Adipocyte (in vitro differentiated cells): ENCODE results near the gene PRRX2.

Experiments
- DNase-seq: peaks from one replicate; pipeline ENCODE4 v3.0.0-alpha.2; 2015; ENCODE audit warnings: low read depth
- H3K27me3 ChIP-seq: replicated peaks from 2 replicates; pipeline ENCODE4 v1.7.0; 2013; ENCODE audit warnings: mild to moderate bottlenecking, low read length, moderate library complexity; ENCODE audit not compliant: control insufficient read depth, insufficient read depth
- H3K36me3 ChIP-seq: 2 replicates; pipeline ENCODE4 v1.7.0; 2013; ENCODE audit warnings: low read length, mild to moderate bottlenecking, moderate library complexity; ENCODE audit not compliant: control insufficient read depth, insufficient read depth, severe bottlenecking
- H3K4me1 ChIP-seq: 2 replicates; pipeline ENCODE4 v1.7.0; 2013; ENCODE audit warnings: mild to moderate bottlenecking, low read length, moderate library complexity; ENCODE audit not compliant: control insufficient read depth, insufficient read depth
- H3K4me3 ChIP-seq: 2 replicates; pipeline ENCODE4 v1.7.0; 2013; ENCODE audit warnings: mild to moderate bottlenecking, low read length, moderate library complexity
- H3K9ac ChIP-seq: 2 replicates; pipeline ENCODE4 v1.7.0; 2013; ENCODE audit warnings: mild to moderate bottlenecking, low read length, moderate library complexity
- H3K9me3 ChIP-seq: 2 replicates; pipeline ENCODE4 v1.7.0; 2013; ENCODE audit warnings: mild to moderate bottlenecking, low read length, moderate library complexity; ENCODE audit not compliant: control insufficient read depth

Gene PRRX2

GRCh38 chr9:129637673-129638439, 27.6 kb upstream of the PRRX2 start:
- Histone ChIP-seq H3K4me3 (no peak overlapping the region), H3K9me3 (no peaks in the 10 kb centered on the region), H3K4me1 (peaks cover 28% of the 10 kb centered on the region), H3K27me3 (no peaks in the 10 kb centered on the region), H3K36me3 (peaks cover 61% of the 10 kb centered on the region), H3K9ac (no peak overlapping the region)
- no peak for DNase-seq

- no peak for DNase-seq
- peaks cover 28% of the 10 kb centered on the region for H3K4me1 ChIP-seq
Measured at GRCh38 chr9:129639034-129639630, 26.3 kb upstream of the PRRX2 start.

GRCh38 chr9:129639756-129640085, 25.7 kb upstream of the PRRX2 start:
- Histone ChIP-seq H3K27me3 (no peaks in the 10 kb centered on the region), H3K36me3 (peaks cover 43% of the 10 kb centered on the region), H3K4me1 (peaks cover 28% of the 10 kb centered on the region), H3K4me3 (no peak overlapping the region), H3K9ac (peak overlapping the region; percentile 60), H3K9me3 (no peaks in the 10 kb centered on the region)
- DNase-seq: no peak

More at GRCh38 chr9:129639034-129639630, 26.3 kb upstream of the PRRX2 start:
- Histone ChIP-seq H3K27me3 (no peaks in the 10 kb centered on the region), H3K9me3 (no peaks in the 10 kb centered on the region), H3K9ac (peak overlapping the region; percentile 60), H3K4me3 (no peak overlapping the region), H3K36me3 (peaks cover 48% of the 10 kb centered on the region)

GRCh38 chr9:129640086-129640870, 25.2 kb upstream of the PRRX2 start:
- H3K4me3 ChIP-seq: peak overlapping the region; percentile 99
- no peaks in the 10 kb centered on the region for H3K9me3 ChIP-seq
- H3K4me1 ChIP-seq: peaks cover 28% of the 10 kb centered on the region
- H3K27me3 ChIP-seq: no peaks in the 10 kb centered on the region
- peak; percentile 13 for DNase-seq
- H3K9ac ChIP-seq: peak overlapping the region; percentile 95
- peaks cover 38% of the 10 kb centered on the region for H3K36me3 ChIP-seq

GRCh38 chr9:129640871-129641749, 24.3 kb upstream of the PRRX2 start:
- H3K9me3 ChIP-seq: no peaks in the 10 kb centered on the region
- H3K36me3 ChIP-seq: peaks cover 31% of the 10 kb centered on the region
- H3K4me3 ChIP-seq: peak overlapping the region; percentile 99
- H3K27me3 ChIP-seq: no peaks in the 10 kb centered on the region
- peak overlapping the region; percentile 95 for H3K9ac ChIP-seq
- H3K4me1 ChIP-seq: peaks cover 28% of the 10 kb centered on the region
- peak; percentile 24 for DNase-seq

- Histone ChIP-seq H3K9ac (peak within 1 kb of the TSS; percentile 95), H3K36me3 (peaks cover 24% of the 10 kb centered on the region), H3K27me3 (no peaks in the 10 kb centered on the region)
Measured at GRCh38 chr9:129641750-129642585, 23.5 kb upstream of the PRRX2 start, which contains the start of gene ASB6. TSS of gene ASB6 (minus strand) at chr9:129642151. CDS start at chr9:129641999, 152 bp downstream.

GRCh38 chr9:129643706-129644105, 21.7 kb upstream of the PRRX2 start:
- Histone ChIP-seq H3K4me1 (peaks cover 23% of the 10 kb centered on the region), H3K36me3 (peaks cover 7% of the 10 kb centered on the region), H3K9me3 (no peaks in the 10 kb centered on the region), H3K9ac (no peak overlapping the region), H3K4me3 (no peak overlapping the region), H3K27me3 (no peaks in the 10 kb centered on the region)
- DNase-seq: no peak

More at GRCh38 chr9:129641750-129642585, 23.5 kb upstream of the PRRX2 start, which contains the start of gene ASB6:
- peak within 1 kb of the TSS; percentile 99 for H3K4me3 ChIP-seq
- no peaks in the 10 kb centered on the region for H3K9me3 ChIP-seq
- DNase-seq: peak; percentile 98
- H3K4me1 ChIP-seq: peaks cover 23% of the 10 kb centered on the region

- Histone ChIP-seq H3K36me3 (peaks cover under 1% of the 10 kb centered on the region), H3K9ac (no peak overlapping the region), H3K27me3 (no peaks in the 10 kb centered on the region), H3K4me3 (no peak overlapping the region), H3K4me1 (peaks cover 22% of the 10 kb centered on the region), H3K9me3 (no peaks in the 10 kb centered on the region)
- no peak for DNase-seq
Measured at GRCh38 chr9:129644365-129644764, 21.1 kb upstream of the PRRX2 start.

GRCh38 chr9:129644902-129645301, 20.5 kb upstream of the PRRX2 start:
- Histone ChIP-seq H3K4me1 (peaks cover 17% of the 10 kb centered on the region), H3K36me3 (no peaks in the 10 kb centered on the region), H3K27me3 (no peaks in the 10 kb centered on the region), H3K9ac (no peak overlapping the region), H3K9me3 (no peaks in the 10 kb centered on the region), H3K4me3 (no peak overlapping the region)
- no peak for DNase-seq

GRCh38 chr9:129646252-129646651, 19.2 kb upstream of the PRRX2 start:
- H3K4me3 ChIP-seq: no peak overlapping the region
- no peak for DNase-seq
- no peak overlapping the region for H3K9ac ChIP-seq
- no peaks in the 10 kb centered on the region for H3K9me3 ChIP-seq
- H3K4me1 ChIP-seq: peaks cover 3% of the 10 kb centered on the region
- H3K36me3 ChIP-seq: no peaks in the 10 kb centered on the region
- peaks cover 6% of the 10 kb centered on the region for H3K27me3 ChIP-seq
